Keratinocyte (primary cell): ENCODE data around the gene PTPN14. TPM values are rescaled to one million over a fixed set of nuclear protein-coding genes. Genes with fewer than 3 reads are reported as not detected.

ENCODE experiments used
- DNase-seq: peaks from one replicate; pipeline ENCODE4 v3.0.0-alpha.2; 2011; ENCODE audit warnings: low read depth, missing footprints, low spot score
- FAIRE-seq: peaks from 2 replicates; lab custom pipeline; 2011; peaks lifted over from hg19 to GRCh38; lab: Jason Lieb, UNC
- H2AFZ ChIP-seq: 2 replicates; pipeline ENCODE4 v1.6.0; 2012; ENCODE audit warnings: low read length, control low read depth, inconsistent platforms; ENCODE audit not compliant: control insufficient read depth
- H3K27ac ChIP-seq: 2 replicates; pipeline ENCODE4 v1.5.1; 2011; ENCODE audit warnings: low read length; ENCODE audit not compliant: control insufficient read depth, insufficient read depth
- H3K27me3 ChIP-seq: 3 replicates; pipeline ENCODE4 v1.6.0; 2011; ENCODE audit warnings: low read length; ENCODE audit not compliant: control insufficient read depth, insufficient read depth; ENCODE audit errors: extremely low read depth
- H3K36me3 ChIP-seq, 2 experiments: 2 replicates in 1 of 2; 3 replicates in 1 of 2; pipeline ENCODE4 v1.5.1; 2011; ENCODE audit warnings: low read length in 2 of 2, mild to moderate bottlenecking in 1 of 2; ENCODE audit not compliant: control insufficient read depth in 2 of 2, insufficient read depth in 2 of 2; ENCODE audit errors: extremely low read depth in 1 of 2
- H3K4me1 ChIP-seq: 3 replicates; pipeline ENCODE4 v1.5.1; 2011; ENCODE audit warnings: low read length; ENCODE audit not compliant: control insufficient read depth, insufficient read depth; ENCODE audit errors: extremely low read depth
- H3K4me2 ChIP-seq: 3 replicates; pipeline ENCODE4 v1.6.0; 2011; ENCODE audit warnings: low read depth, low read length; ENCODE audit not compliant: control insufficient read depth, insufficient read depth; ENCODE audit errors: extremely low read depth
- H3K4me3 ChIP-seq, 3 experiments: fragments of 200-600 bp in 1 of 3; sonication (generic) in 1 of 3; 2 replicates in 2 of 3; 3 replicates in 1 of 3; pipeline ENCODE4 v1.5.1; 2011 to 2016; ENCODE audit warnings: low read length in 3 of 3, mild to moderate bottlenecking in 3 of 3, control low read depth in 2 of 3, inconsistent platforms in 1 of 3, low read depth in 1 of 3, mixed read lengths in 1 of 3, mixed run types in 1 of 3, moderate library complexity in 1 of 3; ENCODE audit not compliant: control insufficient read depth in 2 of 3, insufficient read depth in 2 of 3; ENCODE audit errors: extremely low read depth in 1 of 3
- H3K79me2 ChIP-seq: 2 replicates; pipeline ENCODE4 v1.6.0; 2012; ENCODE audit warnings: low read length; ENCODE audit not compliant: control insufficient read depth, insufficient read depth
- H3K9ac ChIP-seq: 3 replicates; pipeline ENCODE4 v1.6.0; 2011; ENCODE audit warnings: low read length; ENCODE audit not compliant: control insufficient read depth, insufficient read depth; ENCODE audit errors: extremely low read depth
- H3K9me1 ChIP-seq: 3 replicates; pipeline ENCODE4 v1.6.0; 2011; ENCODE audit warnings: low read length; ENCODE audit not compliant: control insufficient read depth, insufficient read depth; ENCODE audit errors: extremely low read depth
- H3K9me3 ChIP-seq: 2 replicates; pipeline ENCODE4 v1.5.1; 2012; ENCODE audit warnings: low read depth, low read length; ENCODE audit not compliant: control insufficient read depth
- H4K20me1 ChIP-seq: 3 replicates; pipeline ENCODE4 v1.6.0; 2011; ENCODE audit warnings: low read length; ENCODE audit not compliant: control insufficient read depth, insufficient read depth; ENCODE audit errors: extremely low read depth
- EZH2 ChIP-seq: IDR thresholded peaks from one replicate; pipeline ENCODE4 v1.6.1; 2012; ENCODE audit warnings: inconsistent platforms, mild to moderate bottlenecking, low read length, moderate library complexity
- dilution Hi-C: fragments of 300-500 bp; cut with MboI; formaldehyde crosslinking; loops from one replicate; pipeline ENCODE4 v1.7.0; 2020; ENCODE audit warnings: low sequenced_read_pairs; ENCODE audit not compliant: extremely low pct_ligation_motif_present
- polyA plus RNA-seq, 5 experiments: library from polyadenylated mRNA; depleted of rRNA in 3 of 5; stranded (reverse) in 3 of 5; stranded (forward) in 1 of 5; unstranded in 1 of 5; fragments of >200 nt; gene quantifications; 1 replicate in 1 of 5; 2 replicates in 3 of 5; 3 replicates in 1 of 5; pipeline versions ENCODE4 v1.2.1 to v1.2.3, GENCODE V29; 2011 to 2012; ENCODE audit warnings: missing spikeins in 2 of 5, low read depth in 1 of 5, low replicate concordance in 1 of 5
- TF ChIP-seq, protein P1 (sequence below), 3 experiments: IDR thresholded peaks in 1 of 3; conservative IDR thresholded peaks in 1 of 3; optimal IDR thresholded peaks in 1 of 3; 2 replicates in 2 of 3; 3 replicates in 1 of 3; pipeline versions ENCODE3 to v1.5.1; 2011; ENCODE audit warnings: low read length in 3 of 3, mild to moderate bottlenecking in 3 of 3, moderate library complexity in 2 of 3, control low read depth in 1 of 3, inconsistent platforms in 1 of 3; ENCODE audit not compliant: insufficient read depth in 2 of 3; ENCODE audit errors: extremely low read depth in 1 of 3

PTPN14 gene
- polyA plus RNA-seq, 1 donor (not counting 4 experiments of a cell fraction or from before 2014, with no cell fraction given) = 29.9 TPM

DNA sequence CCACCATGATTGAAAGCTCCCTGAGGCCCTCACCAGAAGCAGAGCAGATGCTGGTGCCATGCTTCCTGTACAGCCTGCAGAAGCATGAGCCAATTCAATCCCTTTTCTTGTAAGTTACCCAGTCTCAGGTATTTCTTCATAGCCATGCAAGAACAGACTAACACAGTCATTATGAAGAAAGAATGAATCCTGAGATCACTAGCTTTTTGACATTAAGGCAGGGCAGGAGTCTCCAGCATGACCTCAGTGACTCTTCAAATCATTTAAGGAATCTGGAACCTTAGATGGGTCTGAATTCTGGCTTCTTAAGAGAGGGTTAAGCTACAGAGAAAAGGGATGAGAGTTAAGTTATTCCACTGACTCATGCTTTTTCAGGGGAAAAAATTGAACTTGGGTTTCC is 79.0 kb downstream of the PTPN14 start:
- DNase-seq (no peak), FAIRE-seq (no peak)
- Histone ChIP-seq H3K27me3 (no peaks in the 10 kb centered on the region), H3K4me1 (peaks cover 72% of the 10 kb centered on the region), H3K4me3 (no peak overlapping the region), H3K27ac (peak overlapping the region; percentile 100), H3K9ac (peak overlapping the region; percentile 53), H3K9me3 (no peaks in the 10 kb centered on the region), H3K9me1 (no peaks in the 10 kb centered on the region), H3K4me2 (peak overlapping the region; percentile 98), H4K20me1 (no peaks in the 10 kb centered on the region), H2AFZ (no peak overlapping the region), H3K79me2 (peaks cover 81% of the 10 kb centered on the region), H3K36me3 (no peaks in the 10 kb centered on the region)
- TF ChIP-seq EZH2 = no peak
- TF ChIP-seq, protein P1, sequence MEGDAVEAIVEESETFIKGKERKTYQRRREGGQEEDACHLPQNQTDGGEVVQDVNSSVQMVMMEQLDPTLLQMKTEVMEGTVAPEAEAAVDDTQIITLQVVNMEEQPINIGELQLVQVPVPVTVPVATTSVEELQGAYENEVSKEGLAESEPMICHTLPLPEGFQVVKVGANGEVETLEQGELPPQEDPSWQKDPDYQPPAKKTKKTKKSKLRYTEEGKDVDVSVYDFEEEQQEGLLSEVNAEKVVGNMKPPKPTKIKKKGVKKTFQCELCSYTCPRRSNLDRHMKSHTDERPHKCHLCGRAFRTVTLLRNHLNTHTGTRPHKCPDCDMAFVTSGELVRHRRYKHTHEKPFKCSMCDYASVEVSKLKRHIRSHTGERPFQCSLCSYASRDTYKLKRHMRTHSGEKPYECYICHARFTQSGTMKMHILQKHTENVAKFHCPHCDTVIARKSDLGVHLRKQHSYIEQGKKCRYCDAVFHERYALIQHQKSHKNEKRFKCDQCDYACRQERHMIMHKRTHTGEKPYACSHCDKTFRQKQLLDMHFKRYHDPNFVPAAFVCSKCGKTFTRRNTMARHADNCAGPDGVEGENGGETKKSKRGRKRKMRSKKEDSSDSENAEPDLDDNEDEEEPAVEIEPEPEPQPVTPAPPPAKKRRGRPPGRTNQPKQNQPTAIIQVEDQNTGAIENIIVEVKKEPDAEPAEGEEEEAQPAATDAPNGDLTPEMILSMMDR (optimal IDR thresholded peaks at IDR 0.05 in 1 of 3, IDR thresholded peaks at IDR 0.05 in 1 of 3, conservative IDR thresholded peaks at IDR 0.05 in 1 of 3; ENCODE audit: extremely low read depth in 1 of 3, insufficient read depth in 2 of 3, low read length in 3 of 3) = no peak
- dilution Hi-C loops = no loop called here

DNA sequence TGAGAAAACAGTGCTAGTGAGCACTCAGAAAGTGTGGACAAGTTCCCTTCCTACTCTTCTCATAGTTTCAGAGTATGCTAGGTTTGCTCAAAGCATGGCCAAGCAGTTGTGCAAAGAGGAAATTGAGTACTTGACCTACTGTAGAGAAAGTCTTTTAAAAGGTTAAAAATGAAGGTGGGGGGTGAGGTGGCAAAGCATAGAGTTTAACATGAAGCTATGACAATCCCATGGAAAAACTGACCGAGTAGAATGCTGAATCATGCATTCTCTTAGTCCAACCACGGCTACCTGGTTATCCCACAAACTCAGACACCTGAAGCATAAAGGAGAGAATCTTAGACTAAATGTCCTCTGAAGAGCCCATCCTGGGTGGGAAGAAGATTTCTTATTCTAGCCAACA is 79.9 kb downstream of the PTPN14 start:
- H3K4me2 ChIP-seq = peak overlapping the region; percentile 98
- no peak for DNase-seq
- no peak for FAIRE-seq
- no peaks in the 10 kb centered on the region for H3K36me3 ChIP-seq
- H3K9me3 ChIP-seq = no peaks in the 10 kb centered on the region
- peaks cover 89% of the 10 kb centered on the region for H3K79me2 ChIP-seq
- no peak overlapping the region for H2AFZ ChIP-seq
- peak overlapping the region; percentile 53 for H3K9ac ChIP-seq
- no peaks in the 10 kb centered on the region for H3K9me1 ChIP-seq
- dilution Hi-C loops = no loop called here
- H3K4me3 ChIP-seq = no peak overlapping the region
- TF ChIP-seq EZH2 = no peak
- TF ChIP-seq, protein P1 (optimal IDR thresholded peaks at IDR 0.05 in 1 of 3, IDR thresholded peaks at IDR 0.05 in 1 of 3, conservative IDR thresholded peaks at IDR 0.05 in 1 of 3; ENCODE audit: extremely low read depth in 1 of 3, insufficient read depth in 2 of 3, low read length in 3 of 3) = no peak
- H3K27ac ChIP-seq = peak overlapping the region; percentile 100
- H3K4me1 ChIP-seq = peaks cover 75% of the 10 kb centered on the region
- no peaks in the 10 kb centered on the region for H3K27me3 ChIP-seq
- no peaks in the 10 kb centered on the region for H4K20me1 ChIP-seq
